ENCODE data around the gene PTPRD.
A peak's percentile ranks its signal among the peaks of the same experiment; 100 is the strongest.

The PTPRD gene

GRCh38 chr9:8845808-8846207, 1767.0 kb downstream of the PTPRD start:
- no peak for DNase-seq

- DNase-seq: no peak
Measured at GRCh38 chr9:8845376-8845775, 1767.4 kb downstream of the PTPRD start.

- DNase-seq: no peak
Measured at GRCh38 chr9:8844549-8844948, 1768.3 kb downstream of the PTPRD start.

GRCh38 chr9:8842402-8843193, 1770.2 kb downstream of the PTPRD start:
- DNase-seq: no peak

GRCh38 chr9:8838136-8838535, 1774.7 kb downstream of the PTPRD start:
- DNase-seq: no peak

GRCh38 chr9:8835291-8835690, 1777.5 kb downstream of the PTPRD start:
- no peak for DNase-seq

- DNase-seq: no peak
Measured at GRCh38 chr9:8832955-8833354, 1779.8 kb downstream of the PTPRD start.

- no peak for DNase-seq
Measured at GRCh38 chr9:8832386-8832785, 1780.4 kb downstream of the PTPRD start.

GRCh38 chr9:8831568-8831967, 1781.2 kb downstream of the PTPRD start:
- DNase-seq: no peak

- DNase-seq: no peak
Measured at GRCh38 chr9:8826281-8826680, 1786.5 kb downstream of the PTPRD start.

- DNase-seq: no peak
Measured at GRCh38 chr9:8825585-8826147, 1787.1 kb downstream of the PTPRD start.

GRCh38 chr9:8823131-8823895, 1789.5 kb downstream of the PTPRD start:
- no peak for DNase-seq

- DNase-seq: no peak
Measured at GRCh38 chr9:8822667-8823025, 1790.2 kb downstream of the PTPRD start.

GRCh38 chr9:8821910-8822666, 1790.7 kb downstream of the PTPRD start:
- DNase-seq: no peak

GRCh38 chr9:8817335-8817734, 1795.5 kb downstream of the PTPRD start:
- no peak for DNase-seq

GRCh38 chr9:8816361-8816760, 1796.4 kb downstream of the PTPRD start:
- DNase-seq: peak; percentile 52

GRCh38 chr9:8815931-8816330, 1796.9 kb downstream of the PTPRD start:
- DNase-seq: no peak

GRCh38 chr9:8815219-8815618, 1797.6 kb downstream of the PTPRD start:
- DNase-seq: no peak

- no peak for DNase-seq
Measured at GRCh38 chr9:8812888-8813287, 1799.9 kb downstream of the PTPRD start.

- DNase-seq: no peak
Measured at GRCh38 chr9:8809741-8810140, 1803.1 kb downstream of the PTPRD start.

- no peak for DNase-seq
Measured at GRCh38 chr9:8806150-8806549, 1806.7 kb downstream of the PTPRD start.

- no peak for DNase-seq
Measured at GRCh38 chr9:8804613-8805012, 1808.2 kb downstream of the PTPRD start.

GRCh38 chr9:8802242-8802641, 1810.6 kb downstream of the PTPRD start:
- DNase-seq: no peak

All from NCI-H2227 treated with DMSO at 0.1 percent for 48 hours (cell line).